Vagina (tissue), 2 donors: Measurements from ENCODE around the gene GPN3. TPM values are rescaled to one million over a fixed set of nuclear protein-coding genes. Genes with fewer than 3 reads are reported as not detected.

ENCODE experiments used
- DNase-seq, 2 donors: peaks; one replicate each; pipeline ENCODE4 v3.0.0-alpha.2; 2017; ENCODE audit errors: extremely low spot score in 2 of 2
- H3K27ac ChIP-seq: fragments of 200-600 bp; sonication (generic); one replicate; pipeline ENCODE4 v1.5.1; 2019
- H3K27me3 ChIP-seq: fragments of 200-600 bp; sonication (generic); one replicate; pipeline ENCODE4 v1.5.1; 2019
- H3K36me3 ChIP-seq, 2 donors: fragments of 200-600 bp; sonication (generic); one replicate each; pipeline ENCODE4 v1.5.1; 2017 to 2019
- H3K4me1 ChIP-seq: fragments of 200-600 bp; sonication (generic); one replicate; pipeline ENCODE4 v1.5.1; 2019
- H3K4me3 ChIP-seq, 2 donors: fragments of 200-600 bp; sonication (generic); 1 replicate in 1 of 2; 2 replicates in 1 of 2; pipeline ENCODE4 v1.5.1; 2016 to 2019
- H3K9me3 ChIP-seq: fragments of 200-600 bp; sonication (generic); one replicate; pipeline ENCODE4 v1.5.1; 2019
- CTCF ChIP-seq, 3 experiments: fragments of 450-650 bp in 2 of 3; fragments of 200-600 bp in 1 of 3; sonication (generic) in 1 of 3; IDR thresholded peaks; one replicate each; pipeline ENCODE4 v1.5.1; 2017 to 2019; ENCODE audit warnings: antibody characterized with exemption in 3 of 3, mild to moderate bottlenecking in 2 of 3, moderate library complexity in 2 of 3
- POLR2A ChIP-seq, 2 donors: fragments of 450-650 bp; IDR thresholded peaks; one replicate each; pipeline ENCODE4 v1.6.1; 2017; ENCODE audit warnings: antibody characterized with exemption in 2 of 2, mild to moderate bottlenecking in 2 of 2, moderate library complexity in 2 of 2
- POLR2AphosphoS5 ChIP-seq, 2 donors: sonication (generic); formaldehyde crosslinking; IDR thresholded peaks; one replicate each; pipeline ENCODE4 v1.9.0; 2017; ENCODE audit warnings: antibody characterized with exemption in 2 of 2, mild to moderate bottlenecking in 2 of 2, low read depth in 1 of 2; ENCODE audit not compliant: insufficient read depth in 1 of 2
- intact Hi-C: fragments of 100-400 bp; cut with DNase I; formaldehyde crosslinking; loops from one replicate; pipeline ENCODE4 v1.15.1; 2023
- total RNA-seq: library from RNA; depleted of rRNA; stranded (reverse); fragments of >200 nt; gene quantifications from one replicate; pipeline ENCODE4 v1.2.3, GENCODE V29; 2016

Gene GPN3
- total RNA-seq, 1 donor from 2014 or later = 17.4 TPM

- no peaks in the 10 kb centered on the region for H3K36me3 ChIP-seq
- TF ChIP-seq POLR2A (IDR thresholded peaks at IDR 0.05) (no peak), CTCF (IDR thresholded peaks at IDR 0.05) (no peak)
- no peaks in the 10 kb centered on the region for H3K9me3 ChIP-seq
- no peak overlapping the region for H3K27ac ChIP-seq
- no peaks in the 10 kb centered on the region for H3K27me3 ChIP-seq
- no peak overlapping the region for H3K4me3 ChIP-seq
- no peaks in the 10 kb centered on the region for H3K4me1 ChIP-seq
- no peak for DNase-seq
- intact Hi-C loops = loop anchor here (10.0 kb wide), 1 partner anchor 53 kb away; the partner anchor contains the start of gene ARPC3
Measured at GRCh38 chr12:110508071-110508586, 40.1 kb upstream of the GPN3 start.

GRCh38 chr12:110505332-110505731 is 37.3 kb upstream of the GPN3 start:
- no peaks in the 10 kb centered on the region for H3K9me3 ChIP-seq
- intact Hi-C loops = loop anchor here (10.0 kb wide), 1 partner anchor 51 kb away; the partner anchor contains the start of gene ARPC3
- no peak overlapping the region for H3K27ac ChIP-seq
- TF ChIP-seq POLR2AphosphoS5 (IDR thresholded peaks at IDR 0.05; ENCODE audit: insufficient read depth in 1 of 2, low read depth in 1 of 2) (no peak), POLR2A (IDR thresholded peaks at IDR 0.05) (no peak), CTCF (IDR thresholded peaks at IDR 0.05) (no peak)
- no peaks in the 10 kb centered on the region for H3K36me3 ChIP-seq
- no peak overlapping the region for H3K4me3 ChIP-seq
- no peak for DNase-seq
- no peaks in the 10 kb centered on the region for H3K27me3 ChIP-seq
- H3K4me1 ChIP-seq = peaks cover 10% of the 10 kb centered on the region

- no peak for DNase-seq
- Histone ChIP-seq H3K27me3 (no peaks in the 10 kb centered on the region), H3K36me3 (no peaks in the 10 kb centered on the region), H3K9me3 (no peaks in the 10 kb centered on the region), H3K4me1 (peaks cover 27% of the 10 kb centered on the region), H3K4me3 (no peak overlapping the region), H3K27ac (no peak overlapping the region)
- intact Hi-C loops = loop anchor here (10.0 kb wide), 1 partner anchor 49 kb away; the partner anchor contains the start of gene ARPC3
- no peak for TF ChIP-seq POLR2AphosphoS5 (IDR thresholded peaks at IDR 0.05; ENCODE audit: insufficient read depth in 1 of 2, low read depth in 1 of 2)
- TF ChIP-seq CTCF (IDR thresholded peaks at IDR 0.05) = no peak
- TF ChIP-seq POLR2A (IDR thresholded peaks at IDR 0.05) = no peak
Measured at GRCh38 chr12:110503432-110503831, 35.4 kb upstream of the GPN3 start.

- TF ChIP-seq POLR2AphosphoS5 (IDR thresholded peaks at IDR 0.05; ENCODE audit: insufficient read depth in 1 of 2, low read depth in 1 of 2) = peak; percentile 99
- peak in 1 of 2 donors; percentile 68 for TF ChIP-seq POLR2A (IDR thresholded peaks at IDR 0.05)
- TF ChIP-seq CTCF (IDR thresholded peaks at IDR 0.05) = peak in 1 of 3 experiments; percentile 14
- intact Hi-C loops = loop anchor here (10.0 kb wide), 1 partner anchor 47 kb away; the partner anchor contains the start of gene ARPC3
- Histone ChIP-seq H3K9me3 (no peaks in the 10 kb centered on the region), H3K27me3 (no peaks in the 10 kb centered on the region), H3K4me3 (peak within 1 kb of the TSS; percentile 86 to 97), H3K27ac (peak within 1 kb of the TSS; percentile 85), H3K36me3 (no peaks in the 10 kb centered on the region), H3K4me1 (peaks cover 38% of the 10 kb centered on the region)
- DNase-seq = peak; percentile 97
Measured at GRCh38 chr12:110501752-110502738, 34.0 kb upstream of the GPN3 start, which contains the start of the genes RAD9B and VPS29. Gene RAD9B (plus strand): TSS chr12:110502331. CDS start chr12:110502338, 7 bp downstream. Gene VPS29 (minus strand): TSS chr12:110502111. CDS start chr12:110502051, 60 bp downstream.
